Renal pelvis (tissue), 4 donors: ENCODE measurements around the gene MBD5. TPM values are rescaled to one million over a fixed set of nuclear protein-coding genes. Genes with fewer than 3 reads are reported as not detected.

Source experiments
- DNase-seq: peaks from one replicate; pipeline ENCODE4 v3.0.0-alpha.2; 2013
- polyA plus RNA-seq, 3 donors: library from polyadenylated mRNA; unstranded; fragments of 120-200 nt; gene quantifications; one replicate each; pipeline ENCODE4 v1.2.1, GENCODE V29; 2013; ENCODE audit not compliant: insufficient read length in 3 of 3

The MBD5 gene
- polyA plus RNA-seq, 3 donors: 42.4 to 52.0 (median 47.8) TPM

DNA sequence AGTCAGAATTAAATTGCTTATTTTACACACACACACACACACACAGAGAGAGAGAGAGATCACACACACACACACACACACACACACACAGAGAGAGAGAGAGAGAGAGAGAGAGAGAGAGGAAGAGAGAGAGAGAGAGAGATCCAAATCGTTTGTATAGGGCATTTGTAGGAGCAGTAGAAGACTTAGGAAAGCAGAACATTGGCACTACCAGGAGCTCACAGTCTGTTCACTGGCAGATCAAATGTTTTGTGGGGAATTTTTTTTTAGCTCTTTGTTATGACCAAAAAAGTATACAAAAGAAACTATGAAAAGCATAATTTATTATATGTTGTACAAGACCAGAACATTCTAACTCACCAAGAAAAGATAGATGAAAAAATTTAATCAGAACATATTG lies 81.8 kb downstream of the MBD5 start:
- no peak for DNase-seq

DNA sequence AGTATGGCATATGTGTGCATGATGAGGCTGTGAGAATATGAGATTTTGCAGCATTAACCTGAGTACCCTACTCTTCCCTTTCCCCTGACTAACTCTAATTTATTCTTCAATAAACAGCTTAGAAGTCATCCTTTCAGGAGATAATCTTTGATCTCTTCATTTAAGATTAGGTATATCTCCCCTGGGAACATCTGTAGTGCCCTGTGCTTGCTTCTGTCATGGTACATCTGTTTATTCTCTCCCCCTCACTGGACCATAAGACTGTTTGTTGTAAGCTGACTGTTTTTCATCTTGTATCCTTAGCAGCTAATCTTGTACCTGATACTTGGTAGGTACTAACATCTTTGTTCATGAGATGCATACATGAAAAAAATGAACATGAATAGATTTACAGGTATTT lies 83.1 kb downstream of the MBD5 start:
- no peak for DNase-seq

DNA sequence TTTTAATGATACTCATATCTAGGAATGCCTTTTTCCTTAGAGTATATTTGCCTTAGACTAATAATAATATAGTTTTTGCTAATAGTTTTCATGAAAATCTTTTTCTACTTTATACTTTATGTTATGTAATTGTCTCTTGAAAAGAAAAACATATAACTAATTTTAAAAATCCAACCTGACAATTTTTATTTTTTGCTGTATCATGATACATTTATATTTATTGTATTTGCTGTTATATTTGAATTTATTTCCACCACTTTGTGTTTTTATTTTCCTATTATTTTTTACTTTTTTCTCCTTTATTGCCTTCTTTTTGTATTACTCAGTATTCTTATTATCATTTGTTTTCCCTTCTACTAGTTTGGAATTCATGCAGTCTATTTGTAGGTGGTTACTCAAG lies 85.4 kb downstream of the MBD5 start:
- no peak for DNase-seq

DNA sequence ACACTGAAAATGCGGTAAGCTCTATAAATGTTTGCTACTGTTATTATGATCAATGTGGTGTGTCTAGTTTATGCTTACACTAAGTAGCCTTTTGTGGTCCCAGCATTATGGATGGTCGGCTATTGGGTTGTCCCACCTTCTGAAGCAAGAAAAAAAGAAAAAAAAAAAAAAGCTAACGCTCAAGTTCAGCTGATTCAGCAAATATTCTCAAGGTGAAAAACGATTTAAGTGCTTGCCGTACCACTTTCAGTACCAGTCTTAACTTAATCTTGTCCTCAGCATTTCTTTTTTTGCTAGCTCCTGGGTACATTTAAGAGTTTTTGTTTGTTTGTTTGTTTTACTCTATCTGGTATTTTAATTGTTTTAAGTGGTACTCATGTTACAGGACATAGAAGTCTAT lies 87.5 kb downstream of the MBD5 start:
- DNase-seq: no peak

DNA sequence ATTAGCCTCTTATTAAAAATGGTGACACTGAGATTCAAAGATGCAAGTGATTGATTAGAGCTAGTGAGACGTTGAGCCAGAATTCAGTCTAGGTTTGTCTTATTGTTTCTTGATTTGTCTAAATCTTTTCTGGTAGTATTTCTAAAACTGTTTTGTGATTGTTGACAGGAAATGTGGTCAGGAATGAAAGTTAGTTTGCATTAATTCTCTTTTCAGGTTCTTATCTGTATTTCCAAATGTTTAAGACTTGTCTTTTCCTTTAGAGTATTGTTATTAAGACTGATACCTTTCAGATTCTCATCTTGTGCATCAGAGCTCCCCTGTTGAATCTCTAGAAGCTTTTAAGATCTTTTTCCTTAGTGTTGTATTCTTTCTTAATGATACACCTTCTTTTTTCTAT lies 89.3 kb downstream of the MBD5 start:
- no peak for DNase-seq

DNA sequence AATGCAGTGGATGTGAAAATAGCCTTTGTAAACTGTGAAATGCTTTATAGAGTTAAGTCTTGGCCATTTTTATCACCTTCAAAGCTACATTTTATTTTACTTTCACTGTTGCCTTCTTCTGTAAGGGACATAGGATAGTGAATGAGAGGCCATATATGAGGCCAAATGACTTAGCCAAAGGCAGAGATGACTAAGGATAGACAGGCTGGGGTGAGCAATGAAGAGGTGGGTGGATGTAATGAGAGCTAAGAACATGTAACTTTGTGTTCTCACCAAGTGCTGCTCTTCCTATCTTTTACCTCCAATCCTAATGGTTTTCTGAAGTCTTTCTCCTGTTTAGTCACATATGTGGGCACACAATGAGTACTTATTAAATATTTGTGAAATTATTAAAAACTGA lies 101.9 kb downstream of the MBD5 start:
- DNase-seq: no peak

DNA sequence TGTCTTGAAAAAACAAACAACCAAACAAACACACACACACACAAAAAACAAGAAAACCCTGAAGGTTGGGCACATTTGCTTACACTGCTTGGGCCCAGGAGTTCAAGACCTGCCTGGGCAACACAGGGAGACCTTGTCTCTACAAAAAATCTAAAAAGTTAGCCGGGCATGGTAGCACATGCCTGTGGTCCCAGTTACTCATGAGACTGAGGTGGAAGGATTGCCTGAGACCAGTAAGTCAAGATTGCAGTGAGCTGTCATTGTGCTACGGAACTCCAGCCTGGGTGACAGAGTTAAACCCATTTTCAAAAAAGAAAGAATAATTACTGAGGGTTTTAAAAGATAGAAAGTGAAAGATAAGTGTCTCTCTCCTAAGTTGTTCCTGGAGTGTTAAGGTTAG lies 103.4 kb downstream of the MBD5 start:
- DNase-seq: no peak

DNA sequence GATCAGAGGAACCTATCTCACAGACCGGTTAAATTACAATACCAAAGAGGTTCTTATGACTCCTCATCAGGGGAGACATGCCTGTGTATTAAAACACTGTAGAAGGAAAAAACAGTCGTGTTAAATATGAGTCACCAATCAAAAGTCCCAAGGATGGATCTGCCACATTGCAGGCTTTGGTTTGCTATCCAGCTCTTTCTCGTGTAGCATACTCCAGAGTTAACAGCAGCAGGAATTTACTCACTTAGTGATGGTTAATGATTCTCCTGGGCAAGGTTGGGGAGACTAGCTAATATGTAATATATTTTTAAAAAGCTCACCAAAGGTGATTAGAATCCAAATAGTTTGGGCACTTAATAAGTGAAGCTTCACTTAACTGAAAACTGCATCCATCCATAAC lies 109.7 kb downstream of the MBD5 start:
- DNase-seq: peak; percentile 72

DNA sequence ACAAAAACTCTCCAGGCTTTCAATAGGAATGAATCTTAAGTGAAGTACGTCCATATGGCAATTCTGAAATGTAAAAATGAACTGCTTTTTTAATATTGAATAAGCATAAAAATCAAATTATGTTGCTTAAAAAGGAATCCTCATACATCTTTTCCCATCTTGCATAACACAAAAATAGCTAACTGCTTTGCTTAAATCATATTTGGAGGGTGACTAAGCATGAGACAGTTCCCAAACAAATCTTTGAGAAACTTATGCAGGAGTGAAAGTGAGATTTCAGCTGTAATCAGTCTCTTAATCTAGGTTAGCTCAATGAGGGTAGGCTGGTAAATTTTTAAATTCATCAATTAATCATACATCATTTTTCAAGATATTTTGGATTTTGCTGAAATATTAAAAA lies 111.5 kb downstream of the MBD5 start:
- no peak for DNase-seq

DNA sequence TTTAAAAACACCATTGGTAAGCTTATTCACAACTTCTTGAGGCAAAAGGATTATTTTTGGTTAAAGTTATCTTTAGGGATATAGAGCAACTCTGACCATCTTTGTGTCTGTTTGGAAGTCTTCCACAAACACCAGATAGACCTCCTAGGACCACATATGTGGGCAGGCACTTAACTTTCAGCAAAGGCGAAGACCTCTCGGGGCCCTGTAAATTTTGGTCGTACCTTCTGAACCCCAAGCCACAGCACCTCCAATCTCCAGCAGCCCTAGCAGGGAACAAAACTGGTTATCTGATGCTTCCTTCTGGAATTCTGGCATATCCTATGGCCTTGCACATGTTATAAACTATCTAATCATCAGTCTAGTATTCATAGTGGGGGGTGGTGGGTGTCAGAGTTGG lies 114.8 kb downstream of the MBD5 start:
- no peak for DNase-seq

DNA sequence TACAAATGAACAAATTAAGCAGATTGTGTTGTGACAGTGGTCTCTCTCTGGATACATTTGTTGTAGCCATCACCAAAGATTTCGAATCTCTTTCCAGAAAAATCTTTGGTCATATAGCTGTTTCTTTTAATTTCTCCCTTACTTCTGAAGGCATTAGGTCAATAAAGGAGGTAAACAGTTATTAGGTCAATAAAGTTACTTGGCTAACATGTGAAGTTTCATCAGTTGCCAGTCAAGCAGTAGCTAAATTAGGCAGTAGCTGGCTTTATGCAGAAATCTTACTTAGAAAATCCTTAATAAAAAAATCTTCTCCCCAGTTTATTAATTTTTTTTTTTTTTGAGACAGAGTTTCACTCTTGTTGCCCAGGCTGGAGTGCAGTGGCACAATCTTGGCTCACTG lies 115.5 kb downstream of the MBD5 start:
- no peak for DNase-seq

DNA sequence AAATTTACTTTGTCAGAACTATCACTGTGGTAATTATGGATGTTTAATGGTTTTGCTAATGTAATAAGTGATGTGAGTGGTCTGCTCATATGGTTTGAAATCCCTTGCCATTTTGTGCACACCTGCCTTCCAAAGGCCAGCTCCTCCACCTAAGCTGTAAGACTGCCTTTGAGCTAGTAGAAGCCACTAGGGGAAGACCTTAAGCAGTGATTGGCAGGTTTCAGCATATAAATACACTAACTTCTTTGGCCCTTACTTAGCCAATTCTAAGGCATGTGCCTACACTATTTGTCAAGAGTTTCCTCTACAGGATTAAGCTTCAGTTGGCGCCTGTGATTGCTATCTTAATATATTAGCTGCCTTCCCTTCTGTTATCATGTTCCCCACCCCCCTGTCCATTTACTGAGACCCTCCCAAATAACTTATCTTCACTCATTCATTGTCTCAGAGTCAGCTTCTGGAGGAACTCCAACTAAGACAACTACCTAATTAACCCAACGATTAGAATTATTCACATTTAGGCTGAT lies 141.1 kb downstream of the MBD5 start:
- no peak for DNase-seq

DNA sequence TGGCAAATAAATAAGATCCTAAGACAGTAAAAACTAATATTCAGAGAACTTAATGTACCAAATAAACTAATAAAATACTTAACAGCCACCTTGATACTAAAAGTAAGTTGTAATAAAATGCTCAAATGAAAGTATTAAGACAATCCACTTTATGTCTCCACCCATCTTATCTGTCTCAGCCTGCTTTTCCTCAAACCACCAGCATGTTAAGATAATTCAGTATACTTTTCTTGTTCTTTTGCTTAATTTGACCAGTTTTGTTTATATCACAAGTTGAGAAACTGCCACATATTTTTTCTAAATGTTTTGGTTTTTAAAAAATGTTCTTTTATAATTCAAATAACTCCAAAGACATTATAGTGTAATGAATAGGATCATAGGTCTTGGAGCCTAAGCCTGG lies 142.0 kb downstream of the MBD5 start:
- DNase-seq: no peak

DNA sequence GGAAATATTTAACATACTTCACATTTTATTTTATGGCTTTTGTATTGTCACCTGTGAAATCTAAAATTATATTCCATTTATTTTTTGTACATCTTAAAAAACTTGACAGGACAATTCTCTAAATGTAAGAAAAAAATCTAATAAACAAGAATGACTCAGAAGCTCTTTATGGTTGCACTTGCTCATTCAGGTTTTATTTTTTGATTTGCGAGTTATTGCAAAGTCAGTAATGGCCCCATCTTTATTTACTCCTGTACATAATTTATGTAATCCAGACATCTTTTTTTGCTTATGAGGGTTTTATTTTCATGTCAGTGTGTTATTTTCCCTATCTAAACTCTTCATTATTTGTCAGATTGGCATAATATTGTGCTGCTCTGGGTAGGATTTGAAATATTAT lies 145.1 kb downstream of the MBD5 start:
- DNase-seq: no peak

DNA sequence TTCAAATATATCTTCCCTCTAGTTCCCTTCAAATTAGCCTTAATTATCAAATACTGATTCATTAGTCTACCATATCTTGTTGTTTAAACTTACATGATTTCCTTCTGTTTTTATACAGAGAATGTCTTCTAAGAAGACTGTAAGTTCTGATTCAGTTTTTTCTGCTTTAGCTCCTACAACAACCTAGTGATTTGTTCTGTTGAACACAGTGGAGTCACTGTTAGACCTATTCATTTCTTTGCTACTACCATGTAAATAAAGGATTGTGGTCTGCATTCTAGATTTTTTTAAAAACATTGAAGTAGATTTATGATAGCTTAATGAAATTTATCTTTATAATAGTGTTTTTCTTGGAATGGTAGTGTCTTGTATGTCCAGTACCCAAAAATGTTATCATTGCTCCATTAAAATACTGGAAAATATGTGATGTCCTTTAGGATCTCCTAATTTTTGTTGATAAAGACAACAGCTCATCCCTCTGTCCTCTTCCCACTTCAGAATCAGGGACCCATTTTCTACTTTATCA lies 146.4 kb downstream of the MBD5 start:
- DNase-seq: no peak

DNA sequence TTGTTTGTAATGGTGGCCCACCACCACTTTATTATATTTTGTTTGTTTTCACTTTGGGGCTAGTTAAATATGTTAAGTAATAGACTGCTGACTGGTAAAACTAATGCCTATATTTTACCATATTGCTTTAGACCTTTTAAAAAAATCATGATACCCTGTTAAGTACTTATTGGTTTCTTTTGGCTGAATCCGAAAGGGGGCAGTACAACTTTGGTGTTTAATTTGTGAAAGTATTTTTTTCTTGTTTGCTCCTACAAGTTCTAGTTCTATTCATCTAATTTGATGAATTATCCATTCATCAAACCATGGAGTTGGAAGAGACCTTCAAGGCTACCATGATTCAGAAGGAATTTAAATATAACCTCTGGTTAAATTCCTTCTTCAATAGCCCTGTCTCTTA lies 147.0 kb downstream of the MBD5 start:
- no peak for DNase-seq

DNA sequence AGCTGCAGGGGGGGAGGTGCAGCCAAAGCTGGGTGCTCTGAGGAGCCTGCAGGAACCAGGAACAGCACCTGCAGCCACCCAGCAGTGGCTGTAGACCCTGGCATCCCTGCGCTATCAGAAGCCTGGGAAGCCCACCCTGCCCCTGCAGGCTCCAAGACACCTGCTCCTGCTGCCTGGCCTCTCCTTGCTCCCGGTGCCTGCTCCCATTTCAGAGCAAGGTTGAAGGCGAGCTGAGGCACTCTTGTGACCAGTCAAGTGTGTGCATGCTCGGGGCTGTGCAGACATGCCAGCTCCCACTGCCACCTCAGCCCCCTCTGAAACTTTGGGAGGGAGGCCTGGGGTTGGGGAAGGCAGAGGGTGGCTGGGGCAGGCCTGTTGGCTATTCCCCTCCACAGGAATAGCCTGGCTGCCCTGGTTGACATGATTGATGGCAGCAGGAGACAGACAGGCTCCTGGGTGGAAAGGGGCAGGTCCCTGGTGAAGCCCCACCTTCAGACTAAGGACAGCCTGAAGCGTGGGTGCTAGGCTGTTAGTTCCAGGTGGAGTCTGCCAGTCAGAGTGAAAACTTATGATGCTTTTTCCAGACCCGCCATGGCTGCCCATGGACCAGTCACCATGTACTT lies 151.4 kb downstream of the MBD5 start:
- DNase-seq: no peak

DNA sequence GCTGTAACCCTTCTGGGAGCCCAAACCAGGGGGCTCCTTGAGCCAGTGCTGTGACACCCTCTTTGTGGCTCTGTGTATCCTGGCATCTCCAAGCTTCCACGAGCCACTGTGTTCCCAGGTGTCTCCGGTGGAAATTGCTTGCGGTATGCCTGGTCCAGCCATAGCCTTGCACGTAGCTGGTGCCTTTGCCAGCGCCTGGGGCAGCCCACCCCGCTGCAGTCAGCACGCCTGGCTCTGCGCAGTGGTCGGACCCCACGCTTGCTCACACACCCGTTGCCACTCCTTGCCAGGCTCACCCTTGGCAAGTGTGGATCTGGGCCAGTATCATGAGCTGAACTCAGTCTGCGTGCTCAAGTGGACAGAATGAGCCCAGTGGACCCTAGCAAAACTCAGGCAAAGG lies 152.3 kb downstream of the MBD5 start:
- DNase-seq: no peak

DNA sequence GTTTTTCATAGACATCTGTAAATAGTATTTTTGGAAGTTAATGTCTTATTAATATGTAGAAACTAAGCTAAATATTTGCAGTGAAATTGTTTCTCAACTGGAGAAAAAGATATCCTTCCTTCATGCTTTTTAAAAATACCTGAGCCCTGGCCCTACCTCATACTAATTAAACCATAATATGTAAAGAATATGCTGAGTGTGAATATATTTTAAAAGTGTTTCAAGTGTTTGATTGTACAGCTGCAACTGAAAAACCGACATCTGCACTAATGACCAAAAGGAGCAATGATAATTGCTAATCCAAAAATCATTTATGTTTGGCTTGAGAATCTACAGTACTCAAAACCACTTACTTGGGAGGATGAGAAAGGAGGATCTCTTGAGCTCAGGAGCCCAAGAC lies 156.7 kb downstream of the MBD5 start:
- DNase-seq: no peak

DNA sequence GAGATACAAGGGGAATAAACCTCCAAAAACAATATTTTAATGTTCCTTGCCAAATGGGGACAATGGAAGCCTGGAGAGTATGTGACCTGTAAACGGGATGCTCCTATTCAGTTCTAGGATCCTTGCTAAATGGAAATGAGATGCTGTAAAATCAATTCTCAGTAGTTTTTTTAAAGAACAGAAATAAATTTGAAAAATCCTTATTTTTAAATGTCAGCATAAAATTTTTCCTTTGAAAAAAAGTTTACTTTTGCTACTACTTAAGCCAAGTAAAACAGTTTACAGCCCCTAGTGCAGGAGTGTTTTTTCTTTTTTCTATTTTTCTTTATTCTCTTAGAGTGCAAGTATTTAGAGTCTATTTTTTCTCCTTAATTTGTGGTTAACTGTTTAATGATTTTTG lies 158.8 kb downstream of the MBD5 start:
- no peak for DNase-seq

DNA sequence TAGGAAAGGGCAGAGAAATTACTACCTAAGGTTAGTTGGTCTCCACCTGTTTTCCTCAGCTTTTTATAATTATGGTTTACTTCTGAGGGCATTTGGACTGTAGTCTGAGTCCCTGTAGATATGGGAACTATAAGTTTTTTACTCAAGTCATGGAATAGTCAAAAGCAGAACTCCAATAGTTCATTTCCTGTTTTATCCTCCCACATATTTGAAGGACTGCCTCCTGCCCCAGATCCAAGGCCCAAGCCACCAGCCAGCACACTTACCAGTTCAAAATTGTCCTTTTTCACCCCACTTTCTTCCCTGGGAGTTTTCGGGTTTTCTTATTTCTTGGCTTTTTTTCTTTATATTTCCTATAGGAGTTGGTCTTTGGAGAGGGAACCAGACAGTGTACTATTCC lies 164.1 kb downstream of the MBD5 start:
- DNase-seq: no peak

DNA sequence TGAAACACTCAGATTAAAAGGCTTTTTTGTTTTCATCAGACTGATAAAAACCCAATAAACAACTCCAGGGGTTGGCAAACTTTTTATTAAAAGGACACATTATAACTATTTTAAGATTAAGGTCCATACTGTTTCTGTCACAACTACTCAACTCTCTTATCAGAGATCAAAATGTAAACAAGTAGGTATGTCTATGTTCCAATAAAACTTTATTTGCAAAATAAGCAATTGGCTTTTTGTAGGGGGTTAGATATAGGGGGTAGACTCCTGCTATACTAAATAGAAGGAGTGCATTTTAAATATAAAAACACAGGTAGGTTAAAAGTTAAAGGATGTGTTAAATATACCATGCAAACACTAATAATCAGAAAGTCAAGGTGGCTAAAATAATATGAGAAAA lies 174.0 kb downstream of the MBD5 start:
- no peak for DNase-seq

DNA sequence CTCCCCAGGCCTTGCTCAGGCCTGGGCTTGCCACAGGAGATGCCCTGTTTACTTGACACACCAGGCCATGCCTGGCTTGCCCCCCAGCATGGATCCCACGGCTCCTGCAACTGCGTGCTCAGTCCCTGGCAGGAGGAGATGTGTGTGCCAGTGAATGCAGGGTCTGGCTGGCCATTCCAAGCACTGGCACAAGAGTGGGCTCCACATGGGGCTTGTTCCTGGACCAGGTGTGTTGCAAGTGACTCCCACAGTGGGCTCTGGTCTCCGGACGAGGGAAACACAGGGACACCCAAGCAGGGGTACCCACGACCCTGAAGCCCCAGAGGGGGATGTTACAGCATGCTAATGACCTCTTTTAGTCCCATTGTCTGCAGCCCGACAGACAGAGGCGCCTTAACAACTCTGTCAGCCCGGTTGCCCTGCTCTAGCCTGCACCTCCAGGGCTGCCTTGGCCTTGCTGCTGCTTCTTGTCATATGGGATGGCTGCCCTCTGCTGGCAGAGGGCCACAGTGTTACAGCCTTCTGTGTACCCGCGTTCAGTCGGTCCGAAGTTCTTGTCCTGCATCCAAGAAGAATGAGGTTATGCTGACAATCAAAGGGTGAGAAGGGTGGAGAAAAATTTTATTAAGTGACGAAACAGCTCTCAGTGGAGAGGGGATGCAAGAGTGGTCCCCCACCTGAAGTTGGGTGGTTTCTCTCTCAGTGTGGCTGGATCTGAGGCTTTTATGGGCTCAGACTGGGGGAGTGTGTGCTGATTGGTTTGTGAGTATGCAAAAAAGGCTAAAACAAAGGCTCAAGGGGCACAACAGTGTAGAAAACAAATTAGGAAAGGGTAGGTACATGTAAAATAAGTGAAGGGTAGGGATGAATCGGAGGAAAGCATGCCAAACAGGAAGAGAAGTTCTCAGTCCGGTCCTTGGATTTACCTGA lies 180.4 kb downstream of the MBD5 start:
- peak; percentile 1 for DNase-seq
